HEK293 (cell line): ENCODE results near the gene PGPEP1.

ENCODE experiments used
- GLIS2 ChIP-seq: fragments of 450-650 bp; formaldehyde crosslinking; IDR thresholded peaks from 2 replicates; pipeline ENCODE4 v1.5.1; 2016; ENCODE audit warnings: missing biosample characterization, missing genetic modification characterization
- IKZF3 ChIP-seq: fragments of 450-650 bp; IDR thresholded peaks from 2 replicates; pipeline ENCODE4 v1.5.0; 2018; ENCODE audit warnings: missing biosample characterization, mild to moderate bottlenecking, missing genetic modification characterization, moderate library complexity
- KLF16 ChIP-seq: fragments of 450-650 bp; formaldehyde crosslinking; IDR thresholded peaks from 2 replicates; pipeline ENCODE4 v1.5.1; 2017; ENCODE audit warnings: missing biosample characterization, missing genetic modification characterization
- KLF17 ChIP-seq: fragments of 450-650 bp; formaldehyde crosslinking; IDR thresholded peaks from 2 replicates; pipeline ENCODE4 v1.5.1; 2016; ENCODE audit warnings: missing biosample characterization, missing genetic modification characterization
- SALL2 ChIP-seq: fragments of 450-650 bp; formaldehyde crosslinking; IDR thresholded peaks from 2 replicates; pipeline ENCODE4 v1.5.0; 2017; ENCODE audit warnings: missing biosample characterization, mild to moderate bottlenecking, missing genetic modification characterization, borderline replicate concordance
- SCRT2 ChIP-seq: fragments of 450-650 bp; formaldehyde crosslinking; IDR thresholded peaks from 2 replicates; pipeline ENCODE4 v1.5.1; 2016; ENCODE audit warnings: missing biosample characterization, missing genetic modification characterization
- SETDB1 ChIP-seq: IDR thresholded peaks from one replicate; pipeline ENCODE4 v1.6.1; 2017; ENCODE audit warnings: mild to moderate bottlenecking, low read length, moderate library complexity, mixed read lengths; ENCODE audit not compliant: insufficient read length
- WT1 ChIP-seq: fragments of 450-650 bp; formaldehyde crosslinking; IDR thresholded peaks from 2 replicates; pipeline ENCODE4 v1.5.1; 2016; ENCODE audit warnings: missing biosample characterization, missing genetic modification characterization
- ZBTB8A ChIP-seq: fragments of 450-650 bp; formaldehyde crosslinking; IDR thresholded peaks from 2 replicates; pipeline ENCODE4 v1.5.1; 2016; ENCODE audit warnings: missing biosample characterization, missing genetic modification characterization
- ZEB2 ChIP-seq: fragments of 450-650 bp; formaldehyde crosslinking; IDR thresholded peaks from 2 replicates; pipeline ENCODE4 v1.5.1; 2016; ENCODE audit warnings: missing biosample characterization, missing genetic modification characterization
- ZNF148 ChIP-seq: fragments of 450-650 bp; formaldehyde crosslinking; IDR thresholded peaks from 2 replicates; pipeline ENCODE4 v1.5.0; 2017; ENCODE audit warnings: missing biosample characterization, missing genetic modification characterization, borderline replicate concordance
- ZNF26 ChIP-seq: fragments of 450-650 bp; formaldehyde crosslinking; IDR thresholded peaks from 2 replicates; pipeline ENCODE4 v1.5.1; 2016; ENCODE audit warnings: missing biosample characterization, missing genetic modification characterization
- ZNF280D ChIP-seq: fragments of 450-650 bp; formaldehyde crosslinking; IDR thresholded peaks from 2 replicates; pipeline ENCODE4 v1.5.1; 2016; ENCODE audit warnings: missing biosample characterization, missing genetic modification characterization
- ZNF335 ChIP-seq: fragments of 450-650 bp; formaldehyde crosslinking; conservative IDR thresholded peaks from 2 replicates; pipeline ENCODE4 v1.5.1; 2016; ENCODE audit warnings: missing biosample characterization, missing genetic modification characterization
- ZNF350 ChIP-seq: fragments of 450-650 bp; formaldehyde crosslinking; IDR thresholded peaks from 2 replicates; pipeline ENCODE4 v1.5.0; 2017; ENCODE audit warnings: missing biosample characterization, mild to moderate bottlenecking, missing genetic modification characterization
- ZNF449 ChIP-seq: fragments of 450-650 bp; formaldehyde crosslinking; IDR thresholded peaks from 2 replicates; pipeline ENCODE4 v1.5.1; 2017; ENCODE audit warnings: missing biosample characterization, mild to moderate bottlenecking, missing genetic modification characterization, moderate library complexity
- ZNF707 ChIP-seq: fragments of 450-650 bp; formaldehyde crosslinking; IDR thresholded peaks from 2 replicates; pipeline ENCODE4 v1.5.1; 2016; ENCODE audit warnings: missing biosample characterization, missing genetic modification characterization
- ZNF747 ChIP-seq: fragments of 450-650 bp; formaldehyde crosslinking; IDR thresholded peaks from 2 replicates; pipeline ENCODE4 v1.5.1; 2016; ENCODE audit warnings: missing biosample characterization, missing genetic modification characterization
- ZNF776 ChIP-seq: fragments of 450-650 bp; formaldehyde crosslinking; IDR thresholded peaks from 2 replicates; pipeline ENCODE4 v1.5.0; 2017; ENCODE audit warnings: missing biosample characterization, missing genetic modification characterization, borderline replicate concordance
- ZSCAN16 ChIP-seq: fragments of 450-650 bp; formaldehyde crosslinking; IDR thresholded peaks from 2 replicates; pipeline ENCODE4 v1.5.1; 2016; ENCODE audit warnings: missing biosample characterization, missing genetic modification characterization
- TF ChIP-seq, protein P1 (sequence below): fragments of 450-650 bp; formaldehyde crosslinking; IDR thresholded peaks from 2 replicates; pipeline ENCODE4 v1.5.1; 2017; ENCODE audit warnings: missing biosample characterization, missing genetic modification characterization
- TF ChIP-seq, protein P2 (sequence below): fragments of 450-650 bp; formaldehyde crosslinking; IDR thresholded peaks from 2 replicates; pipeline ENCODE4 v1.5.1; 2016; ENCODE audit warnings: missing biosample characterization, missing genetic modification characterization

PGPEP1 gene

DNA sequence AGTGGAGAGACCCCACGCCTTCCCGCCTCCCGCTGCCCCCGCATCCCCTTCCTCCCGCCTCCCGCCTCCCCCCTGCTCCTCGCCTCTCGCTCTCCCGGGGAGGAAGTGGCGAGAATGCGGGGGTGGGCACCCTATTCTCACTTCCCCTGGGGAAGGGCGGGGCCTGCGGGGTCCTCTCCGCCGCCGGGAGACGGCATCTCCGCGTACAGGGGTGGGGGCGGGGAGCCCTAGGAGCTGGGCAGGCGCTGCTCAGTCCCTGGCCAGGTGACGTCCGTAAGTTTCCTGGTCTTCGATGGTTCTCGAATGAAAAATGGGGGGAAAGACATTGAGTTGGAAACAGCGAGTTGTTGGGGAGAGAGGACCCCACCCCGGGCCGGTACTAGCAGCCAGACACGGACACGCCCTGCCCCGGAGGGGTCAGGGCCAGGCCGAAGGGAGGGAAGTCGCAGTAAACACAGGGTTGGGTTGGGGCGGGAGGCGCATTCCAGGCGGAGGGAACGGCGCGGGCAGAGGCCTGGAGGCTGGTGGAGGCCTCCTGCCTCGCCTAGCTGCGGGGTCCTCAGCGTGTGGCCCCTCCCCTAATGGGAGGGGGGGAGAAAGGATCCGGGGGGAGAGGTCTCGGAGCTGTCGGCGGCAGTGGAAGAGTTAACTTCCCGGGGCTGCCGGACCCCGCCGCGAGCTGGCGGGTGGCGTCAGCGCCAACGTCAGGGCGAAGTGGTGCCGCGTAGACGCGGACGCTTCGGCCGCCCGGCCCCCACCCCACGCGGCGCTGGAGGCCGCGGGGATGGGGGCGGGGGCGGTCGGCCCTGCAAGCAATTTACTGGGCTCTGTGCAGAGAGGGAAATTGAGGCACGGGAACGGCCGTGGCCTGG, 48.6 kb upstream of the PGPEP1 start (continued):
- no peak for TF ChIP-seq ZNF280D (tag by site-specific recombination)
- peak; percentile 70 for TF ChIP-seq ZBTB8A (tag by site-specific recombination)
- no peak for TF ChIP-seq ZNF776
- TF ChIP-seq KLF16, result peak; percentile 71
- no peak for TF ChIP-seq ZNF26 (tag by site-specific recombination)
- TF ChIP-seq KLF17 (tag by site-specific recombination), result peak; percentile 97
- TF ChIP-seq, protein P1, sequence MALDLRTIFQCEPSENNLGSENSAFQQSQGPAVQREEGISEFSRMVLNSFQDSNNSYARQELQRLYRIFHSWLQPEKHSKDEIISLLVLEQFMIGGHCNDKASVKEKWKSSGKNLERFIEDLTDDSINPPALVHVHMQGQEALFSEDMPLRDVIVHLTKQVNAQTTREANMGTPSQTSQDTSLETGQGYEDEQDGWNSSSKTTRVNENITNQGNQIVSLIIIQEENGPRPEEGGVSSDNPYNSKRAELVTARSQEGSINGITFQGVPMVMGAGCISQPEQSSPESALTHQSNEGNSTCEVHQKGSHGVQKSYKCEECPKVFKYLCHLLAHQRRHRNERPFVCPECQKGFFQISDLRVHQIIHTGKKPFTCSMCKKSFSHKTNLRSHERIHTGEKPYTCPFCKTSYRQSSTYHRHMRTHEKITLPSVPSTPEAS, result 0 out of 2 replicates have a peak, but pooled peaks have one; percentile 26
- TF ChIP-seq ZNF747 (tag by site-specific recombination), result no peak
- TF ChIP-seq IKZF3, result 0 out of 2 replicates have a peak, but pooled peaks have one; percentile 47
- TF ChIP-seq, protein P2, sequence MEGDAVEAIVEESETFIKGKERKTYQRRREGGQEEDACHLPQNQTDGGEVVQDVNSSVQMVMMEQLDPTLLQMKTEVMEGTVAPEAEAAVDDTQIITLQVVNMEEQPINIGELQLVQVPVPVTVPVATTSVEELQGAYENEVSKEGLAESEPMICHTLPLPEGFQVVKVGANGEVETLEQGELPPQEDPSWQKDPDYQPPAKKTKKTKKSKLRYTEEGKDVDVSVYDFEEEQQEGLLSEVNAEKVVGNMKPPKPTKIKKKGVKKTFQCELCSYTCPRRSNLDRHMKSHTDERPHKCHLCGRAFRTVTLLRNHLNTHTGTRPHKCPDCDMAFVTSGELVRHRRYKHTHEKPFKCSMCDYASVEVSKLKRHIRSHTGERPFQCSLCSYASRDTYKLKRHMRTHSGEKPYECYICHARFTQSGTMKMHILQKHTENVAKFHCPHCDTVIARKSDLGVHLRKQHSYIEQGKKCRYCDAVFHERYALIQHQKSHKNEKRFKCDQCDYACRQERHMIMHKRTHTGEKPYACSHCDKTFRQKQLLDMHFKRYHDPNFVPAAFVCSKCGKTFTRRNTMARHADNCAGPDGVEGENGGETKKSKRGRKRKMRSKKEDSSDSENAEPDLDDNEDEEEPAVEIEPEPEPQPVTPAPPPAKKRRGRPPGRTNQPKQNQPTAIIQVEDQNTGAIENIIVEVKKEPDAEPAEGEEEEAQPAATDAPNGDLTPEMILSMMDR, result no peak
- no peak for TF ChIP-seq SCRT2 (tag by site-specific recombination)
- peak; percentile 79 for TF ChIP-seq WT1
- TF ChIP-seq ZNF335 (tag by site-specific recombination), result peak; percentile 98
- peak; percentile 97 for TF ChIP-seq GLIS2 (tag by site-specific recombination)
- TF ChIP-seq ZNF148, result no peak
- TF ChIP-seq ZNF707 (tag by site-specific recombination), result no peak
- no peak for TF ChIP-seq SETDB1
- no peak for TF ChIP-seq ZNF350 (tag by site-specific recombination)
- TF ChIP-seq ZSCAN16 (tag by site-specific recombination), result no peak; the same call in 1 of the 2 replicates
- TF ChIP-seq ZEB2 (tag by site-specific recombination), result peak; percentile 92
- TF ChIP-seq ZNF449 (tag by site-specific recombination), result no peak; the same call in 1 of the 2 replicates
- TF ChIP-seq SALL2 (tag by site-specific recombination), result no peak
